DMS153 (cell line): ENCODE measurements around the gene GNGT2.
A peak's percentile ranks its signal among the peaks of the same experiment; 100 is the strongest.

Source experiments
- DNase-seq: peaks from one replicate; lab custom pipeline; 2025; lab: John Stamatoyannopoulos, UW

GNGT2 gene

GRCh38 chr17:49210158-49211029 is at the start of gene GNGT2, which contains the start of gene ABI3:
TSS of gene GNGT2 (minus strand) at chr17:49210574. CDS start at chr17:49207422, 3,152 bp downstream.
TSS of gene ABI3 (plus strand) at chr17:49210707. CDS start at chr17:49210725, 18 bp downstream.
- DNase-seq = no peak

GRCh38 chr17:49259663-49260010 is 49.3 kb upstream of the GNGT2 start:
- no peak for DNase-seq

DNA sequence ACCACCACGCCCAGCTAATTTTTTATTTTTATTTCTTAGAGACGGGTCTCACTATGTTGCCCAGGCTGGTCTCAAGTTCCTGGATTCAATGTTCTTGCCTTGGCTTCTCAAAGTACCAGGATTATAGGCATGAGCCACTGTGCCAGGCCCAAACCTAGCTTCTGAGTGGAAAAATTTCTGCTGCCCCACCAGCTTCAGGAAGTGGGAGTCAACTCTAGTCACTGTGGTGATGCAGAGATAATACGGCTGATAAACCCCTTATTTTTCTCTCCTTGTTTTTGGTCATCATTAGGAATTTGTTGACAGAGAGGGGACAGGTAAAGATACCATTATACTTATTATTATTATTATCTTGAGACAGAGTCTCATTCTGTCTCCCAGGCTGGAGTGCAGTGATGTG is 48.0 kb upstream of the GNGT2 start:
- no peak for DNase-seq

DNA sequence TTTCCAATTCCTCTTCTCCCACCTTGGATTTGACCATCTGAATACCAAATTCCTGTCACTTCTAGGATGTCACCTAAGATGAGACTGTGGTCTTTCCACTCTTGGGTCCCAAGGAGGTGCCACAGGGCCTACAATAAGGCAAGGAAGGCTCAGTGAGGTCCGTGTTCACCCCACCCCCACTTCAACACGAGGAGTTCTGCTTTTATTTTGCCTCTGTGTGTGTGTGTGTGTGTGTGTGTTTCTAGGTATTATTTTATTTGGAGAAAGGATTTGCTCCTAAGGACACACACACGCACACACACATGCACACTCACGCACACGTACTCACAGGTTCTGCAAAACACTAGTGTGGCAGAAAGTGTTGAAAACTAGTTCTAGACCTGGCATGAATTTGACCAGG is 44.8 kb upstream of the GNGT2 start:
- DNase-seq = no peak

GRCh38 chr17:49254066-49254465 is 43.7 kb upstream of the GNGT2 start:
- DNase-seq = no peak

GRCh38 chr17:49252148-49252695 is 41.8 kb upstream of the GNGT2 start:
- no peak for DNase-seq

DNA sequence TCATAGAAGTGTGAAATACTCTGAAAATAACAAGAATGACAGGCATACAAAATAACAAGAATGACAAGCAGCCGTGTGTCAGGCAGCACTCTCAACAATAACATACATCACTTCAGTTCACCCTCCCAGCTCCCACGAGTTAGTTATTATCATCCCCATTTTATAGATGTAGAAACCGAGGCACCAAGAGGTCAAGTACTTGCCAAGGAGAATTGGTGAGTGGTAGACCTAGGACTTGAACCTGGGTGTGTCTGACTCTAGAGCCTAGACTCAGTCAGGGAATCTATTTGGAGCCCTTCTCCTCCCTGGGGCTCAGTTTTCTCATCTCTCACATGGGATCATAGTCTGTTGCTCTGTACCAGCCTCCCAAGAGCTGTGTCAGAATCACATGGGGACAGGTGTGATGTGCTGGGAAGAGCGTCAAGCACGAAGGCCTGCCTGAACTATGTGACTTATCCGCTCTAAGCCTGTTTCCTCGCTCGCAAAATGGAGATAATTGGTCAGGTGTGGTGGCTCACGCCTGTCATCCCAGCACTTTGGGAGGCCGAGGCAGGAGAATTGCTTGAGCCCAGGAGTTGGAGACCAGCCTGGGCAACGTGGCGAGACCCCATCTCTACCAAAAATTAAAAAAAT is 39.6 kb upstream of the GNGT2 start:
- no peak for DNase-seq

DNA sequence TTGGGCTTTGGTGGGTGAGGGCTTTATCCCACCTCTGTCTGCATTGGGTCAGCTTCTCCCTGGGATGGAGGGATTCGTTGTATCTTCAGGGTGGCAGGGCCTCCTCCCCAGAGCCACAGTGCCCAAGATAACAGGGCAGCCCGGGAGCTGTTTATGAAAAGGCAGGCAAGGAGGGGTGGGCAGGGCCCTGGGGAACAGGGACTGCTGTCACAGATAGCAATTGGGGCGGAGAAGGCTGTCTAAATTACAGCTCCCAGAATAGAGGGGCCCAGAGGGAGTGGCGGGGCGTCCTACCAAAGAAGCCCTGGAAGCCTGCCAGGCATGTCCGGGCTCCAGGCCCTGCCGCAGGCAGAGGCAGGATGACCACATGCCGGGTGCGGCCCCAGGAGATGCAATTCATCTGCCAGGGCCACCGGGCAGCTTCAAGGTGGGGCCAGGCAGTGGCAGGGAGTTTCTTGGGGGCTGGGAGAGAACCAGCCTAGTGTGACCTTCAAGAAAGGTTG is 39.0 kb upstream of the GNGT2 start:
- no peak for DNase-seq

DNA sequence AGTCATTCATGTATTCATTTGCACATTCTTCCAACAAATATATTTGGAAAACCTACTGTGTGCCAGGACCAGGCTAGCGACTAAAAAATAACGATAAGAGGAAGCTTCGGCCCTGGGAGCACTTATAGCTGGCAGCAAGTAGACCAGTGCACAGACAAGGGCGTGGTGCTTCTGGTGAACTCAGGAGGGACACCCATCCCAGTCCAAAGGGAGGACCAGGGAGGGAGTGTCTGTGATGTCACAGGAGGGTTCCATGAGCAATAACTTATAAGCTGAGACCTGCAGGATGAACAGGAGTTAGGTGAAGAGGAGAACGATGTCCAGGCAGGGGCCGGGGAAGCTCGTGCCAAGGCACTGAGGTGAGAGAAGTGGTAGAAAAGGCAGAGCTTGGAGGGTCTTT is 37.6 kb upstream of the GNGT2 start:
- no peak for DNase-seq

DNA sequence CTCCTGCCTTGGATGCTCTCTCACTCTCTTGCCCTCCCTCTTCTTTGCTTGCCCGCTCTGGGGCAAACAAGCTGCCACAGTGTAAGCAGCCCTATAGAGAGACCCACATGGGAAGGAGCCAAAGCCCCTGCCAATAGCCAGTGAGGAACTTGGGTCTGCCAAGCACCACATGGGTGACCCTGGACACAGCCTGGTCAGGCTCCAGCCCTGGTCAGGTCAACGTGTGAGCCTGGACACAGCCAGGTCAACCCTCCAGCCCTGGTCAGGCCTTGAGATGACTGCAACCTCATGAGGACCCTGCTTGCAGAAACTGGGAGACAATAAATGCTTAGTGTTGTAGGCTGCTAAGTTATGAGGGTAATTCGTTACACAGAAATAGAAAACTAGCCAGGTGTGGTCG is 34.5 kb upstream of the GNGT2 start:
- DNase-seq = no peak

DNA sequence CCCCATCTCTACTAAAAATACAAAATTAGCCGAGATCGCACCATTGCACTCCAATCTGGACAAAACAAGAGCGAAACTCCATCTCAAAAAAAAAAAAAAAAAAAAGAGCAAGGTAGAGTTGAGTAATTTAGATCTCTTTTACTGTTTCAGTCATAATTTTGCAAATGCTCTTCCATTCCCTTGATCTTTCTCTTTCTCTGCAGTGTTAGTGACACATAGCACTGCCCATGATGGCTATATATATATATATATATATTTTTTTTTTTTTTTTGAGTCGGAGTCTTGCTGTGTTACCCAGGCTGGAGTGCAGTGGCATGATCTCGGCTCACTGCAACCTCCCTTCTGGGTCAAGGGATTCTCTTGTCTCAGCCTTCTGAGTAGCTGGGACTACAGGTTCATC is 32.4 kb upstream of the GNGT2 start:
- DNase-seq = no peak

GRCh38 chr17:49241692-49242397 is 31.5 kb upstream of the GNGT2 start:
- DNase-seq = no peak

GRCh38 chr17:49241040-49241439 is 30.7 kb upstream of the GNGT2 start:
- no peak for DNase-seq

- DNase-seq = no peak
Measured at GRCh38 chr17:49240619-49241018, 30.2 kb upstream of the GNGT2 start.

DNA sequence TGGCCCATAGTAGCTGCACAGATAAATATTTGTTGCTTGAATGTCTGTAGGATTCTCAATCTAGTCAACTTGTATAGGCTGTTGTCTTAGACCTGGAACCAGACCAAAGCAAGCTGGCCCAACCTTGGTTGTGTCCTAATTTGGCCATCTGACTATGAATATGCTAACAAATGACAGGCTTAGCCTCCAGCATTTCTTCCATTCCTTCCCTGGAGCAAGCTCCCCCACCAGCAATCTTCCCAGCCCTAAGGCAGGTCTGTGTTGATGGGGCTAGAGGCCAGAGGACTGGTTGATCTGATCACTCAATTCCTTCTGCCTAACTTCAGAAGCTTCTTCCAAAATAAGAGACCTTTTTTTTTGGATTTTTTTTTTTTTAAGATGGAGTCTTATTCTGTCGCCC is 29.6 kb upstream of the GNGT2 start:
- DNase-seq = no peak

- DNase-seq = no peak
Measured at GRCh38 chr17:49235896-49236295, 25.5 kb upstream of the GNGT2 start.

- DNase-seq = no peak
Measured at GRCh38 chr17:49234509-49235080, 24.2 kb upstream of the GNGT2 start.

DNA sequence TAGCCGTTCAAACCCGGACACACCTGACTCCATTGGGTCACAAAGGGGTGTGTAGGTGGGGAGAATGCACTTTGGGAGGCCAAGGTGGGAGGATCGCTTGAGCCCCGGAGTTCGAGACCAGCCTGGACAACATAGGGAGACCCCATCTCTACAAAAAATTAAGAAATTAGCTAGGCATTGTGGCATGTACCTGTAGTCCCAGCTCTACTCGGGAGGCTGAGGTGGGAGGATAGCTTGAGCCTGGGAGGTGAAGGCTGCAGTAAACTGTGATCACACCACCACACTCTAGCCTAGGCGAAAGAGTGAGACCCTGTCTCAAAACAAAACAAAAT is 21.2 kb upstream of the GNGT2 start:
- no peak for DNase-seq

GRCh38 chr17:49230636-49231562 is 20.5 kb upstream of the GNGT2 start, which contains the start of gene PHOSPHO1:
TSS of gene PHOSPHO1 (minus strand) at chr17:49230787. CDS start at chr17:49226691, 4,096 bp downstream.
- peak; percentile 28 for DNase-seq

- no peak for DNase-seq
Measured at GRCh38 chr17:49229805-49230600, 19.6 kb upstream of the GNGT2 start.
